ENCODE results near the gene SMLR1.

- TF ChIP-seq, protein P1, sequence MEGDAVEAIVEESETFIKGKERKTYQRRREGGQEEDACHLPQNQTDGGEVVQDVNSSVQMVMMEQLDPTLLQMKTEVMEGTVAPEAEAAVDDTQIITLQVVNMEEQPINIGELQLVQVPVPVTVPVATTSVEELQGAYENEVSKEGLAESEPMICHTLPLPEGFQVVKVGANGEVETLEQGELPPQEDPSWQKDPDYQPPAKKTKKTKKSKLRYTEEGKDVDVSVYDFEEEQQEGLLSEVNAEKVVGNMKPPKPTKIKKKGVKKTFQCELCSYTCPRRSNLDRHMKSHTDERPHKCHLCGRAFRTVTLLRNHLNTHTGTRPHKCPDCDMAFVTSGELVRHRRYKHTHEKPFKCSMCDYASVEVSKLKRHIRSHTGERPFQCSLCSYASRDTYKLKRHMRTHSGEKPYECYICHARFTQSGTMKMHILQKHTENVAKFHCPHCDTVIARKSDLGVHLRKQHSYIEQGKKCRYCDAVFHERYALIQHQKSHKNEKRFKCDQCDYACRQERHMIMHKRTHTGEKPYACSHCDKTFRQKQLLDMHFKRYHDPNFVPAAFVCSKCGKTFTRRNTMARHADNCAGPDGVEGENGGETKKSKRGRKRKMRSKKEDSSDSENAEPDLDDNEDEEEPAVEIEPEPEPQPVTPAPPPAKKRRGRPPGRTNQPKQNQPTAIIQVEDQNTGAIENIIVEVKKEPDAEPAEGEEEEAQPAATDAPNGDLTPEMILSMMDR (conservative IDR thresholded peaks at IDR 0.05) = no peak
- TF ChIP-seq ZFX (IDR thresholded peaks at IDR 0.05) = no peak
Observed at GRCh38 chr6:130834482-130835251, 7.5 kb downstream of the SMLR1 start.

All from C4-2B (cell line).